ENCODE results near the gene CAPN1. TPM values are rescaled to one million over a fixed set of nuclear protein-coding genes. Genes with fewer than 3 reads are reported as not detected.
A peak's percentile ranks its signal among the peaks of the same experiment; 100 is the strongest.

CAPN1 gene
- total RNA-seq, 1 donor from 2014 or later: 179 TPM

GRCh38 chr11:65188486-65188885 lies 6.8 kb downstream of the CAPN1 start:
- DNase-seq: no peak
- no peak overlapping the region for H3K4me3 ChIP-seq

GRCh38 chr11:65189191-65189590 lies 7.5 kb downstream of the CAPN1 start:
- no peak for TF ChIP-seq CTCF (IDR thresholded peaks at IDR 0.05)
- peaks cover under 1% of the 10 kb centered on the region for H3K4me1 ChIP-seq
- no peak for ATAC-seq
- no peak overlapping the region for H3K27ac ChIP-seq
- no peak overlapping the region for H3K4me3 ChIP-seq
- no peaks in the 10 kb centered on the region for H3K27me3 ChIP-seq
- no peaks in the 10 kb centered on the region for H3K9me3 ChIP-seq
- no peak for DNase-seq
- H3K36me3 ChIP-seq: peaks cover 80% of the 10 kb centered on the region
- intact Hi-C loops (cut with DNase I): no loop called here

More at GRCh38 chr11:65188486-65188885, 6.8 kb downstream of the CAPN1 start:
- H3K9me3 ChIP-seq: no peaks in the 10 kb centered on the region
- H3K27ac ChIP-seq: no peak overlapping the region
- H3K36me3 ChIP-seq: peaks cover 73% of the 10 kb centered on the region
- no peaks in the 10 kb centered on the region for H3K27me3 ChIP-seq
- peaks cover 8% of the 10 kb centered on the region for H3K4me1 ChIP-seq
- no peak for TF ChIP-seq CTCF (IDR thresholded peaks at IDR 0.05)
- intact Hi-C loops (cut with DNase I): no loop called here
- no peak for ATAC-seq

GRCh38 chr11:65194564-65194963 lies 12.8 kb downstream of the CAPN1 start:
- no peak overlapping the region for H3K4me3 ChIP-seq
- no peaks in the 10 kb centered on the region for H3K4me1 ChIP-seq

GRCh38 chr11:65204143-65204542 lies 22.4 kb downstream of the CAPN1 start:
- Histone ChIP-seq H3K9me3 (no peaks in the 10 kb centered on the region), H3K27me3 (no peaks in the 10 kb centered on the region), H3K27ac (no peak overlapping the region), H3K4me3 (no peak overlapping the region), H3K36me3 (peaks cover 74% of the 10 kb centered on the region), H3K4me1 (peaks cover 13% of the 10 kb centered on the region)
- TF ChIP-seq CTCF (IDR thresholded peaks at IDR 0.05): no peak
- ATAC-seq (no peak), DNase-seq (no peak)
- intact Hi-C loops (cut with DNase I): no loop called here

More at GRCh38 chr11:65194564-65194963, 12.8 kb downstream of the CAPN1 start:
- H3K27ac ChIP-seq: no peak overlapping the region
- DNase-seq: no peak
- no peaks in the 10 kb centered on the region for H3K9me3 ChIP-seq
- TF ChIP-seq CTCF (IDR thresholded peaks at IDR 0.05): no peak
- intact Hi-C loops (cut with DNase I): no loop called here
- H3K27me3 ChIP-seq: no peaks in the 10 kb centered on the region
- ATAC-seq: no peak
- H3K36me3 ChIP-seq: peaks cover 84% of the 10 kb centered on the region

GRCh38 chr11:65204646-65205601 lies 23.2 kb downstream of the CAPN1 start:
- DNase-seq: peak; percentile 73
- TF ChIP-seq CTCF (IDR thresholded peaks at IDR 0.05): peak; percentile 85
- ATAC-seq: peak; percentile 73
- intact Hi-C loops (cut with DNase I): no loop called here
- peaks cover 13% of the 10 kb centered on the region for H3K4me1 ChIP-seq
- no peak overlapping the region for H3K4me3 ChIP-seq
- H3K27me3 ChIP-seq: no peaks in the 10 kb centered on the region
- H3K9me3 ChIP-seq: no peaks in the 10 kb centered on the region
- H3K36me3 ChIP-seq: peaks cover 74% of the 10 kb centered on the region
- H3K27ac ChIP-seq: no peak overlapping the region
